ENCODE results near the gene HLA-A.

DNA sequence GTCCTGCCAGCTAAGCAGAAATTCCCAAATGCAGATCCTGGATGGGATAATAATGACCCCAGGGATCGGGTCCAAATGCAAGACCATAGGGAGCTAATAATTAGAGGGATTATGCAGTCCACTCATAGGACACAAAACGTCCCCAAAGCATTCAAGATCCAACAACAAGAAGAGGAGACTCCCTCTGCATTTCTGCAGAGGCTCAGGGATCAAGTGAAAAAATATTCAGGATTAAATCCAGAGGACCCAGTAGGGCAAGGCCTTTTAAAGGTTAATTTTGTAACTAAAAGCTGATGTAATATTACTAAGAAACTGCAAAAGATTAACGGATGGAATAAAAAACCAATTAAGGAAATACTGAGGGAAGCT is 22.2 kb downstream of the HLA-A start:
- TF ChIP-seq, protein P1, sequence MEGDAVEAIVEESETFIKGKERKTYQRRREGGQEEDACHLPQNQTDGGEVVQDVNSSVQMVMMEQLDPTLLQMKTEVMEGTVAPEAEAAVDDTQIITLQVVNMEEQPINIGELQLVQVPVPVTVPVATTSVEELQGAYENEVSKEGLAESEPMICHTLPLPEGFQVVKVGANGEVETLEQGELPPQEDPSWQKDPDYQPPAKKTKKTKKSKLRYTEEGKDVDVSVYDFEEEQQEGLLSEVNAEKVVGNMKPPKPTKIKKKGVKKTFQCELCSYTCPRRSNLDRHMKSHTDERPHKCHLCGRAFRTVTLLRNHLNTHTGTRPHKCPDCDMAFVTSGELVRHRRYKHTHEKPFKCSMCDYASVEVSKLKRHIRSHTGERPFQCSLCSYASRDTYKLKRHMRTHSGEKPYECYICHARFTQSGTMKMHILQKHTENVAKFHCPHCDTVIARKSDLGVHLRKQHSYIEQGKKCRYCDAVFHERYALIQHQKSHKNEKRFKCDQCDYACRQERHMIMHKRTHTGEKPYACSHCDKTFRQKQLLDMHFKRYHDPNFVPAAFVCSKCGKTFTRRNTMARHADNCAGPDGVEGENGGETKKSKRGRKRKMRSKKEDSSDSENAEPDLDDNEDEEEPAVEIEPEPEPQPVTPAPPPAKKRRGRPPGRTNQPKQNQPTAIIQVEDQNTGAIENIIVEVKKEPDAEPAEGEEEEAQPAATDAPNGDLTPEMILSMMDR (IDR thresholded peaks at IDR 0.05; ENCODE audit: insufficient read depth, low read length) = no peak
- TF ChIP-seq POLR2AphosphoS5 (IDR thresholded peaks at IDR 0.05; ENCODE audit: low read depth) = no peak
- no peak for TF ChIP-seq GABPA (IDR thresholded peaks at IDR 0.05; ENCODE audit: low read depth)
- no peak for TF ChIP-seq SPI1 (IDR thresholded peaks at IDR 0.05; ENCODE audit: borderline replicate concordance, low read depth)
